Measurements from ENCODE around the gene FABP3.

GRCh38 chr1:31374511-31375196 is 1.8 kb upstream of the FABP3 start:
- TF ChIP-seq CTCF (IDR thresholded peaks at IDR 0.05; ENCODE audit: poor library complexity, severe bottlenecking) = no peak
- TF ChIP-seq MXI1 (conservative IDR thresholded peaks at IDR 0.05; ENCODE audit: poor library complexity, severe bottlenecking) = no peak
- no peak for TF ChIP-seq RAD21 (conservative IDR thresholded peaks at IDR 0.05)
- TF ChIP-seq EP300 (conservative IDR thresholded peaks at IDR 0.05; ENCODE audit: poor library complexity, severe bottlenecking) = no peak
- TF ChIP-seq SMC3 (conservative IDR thresholded peaks at IDR 0.05; ENCODE audit: poor library complexity) = no peak
- TF ChIP-seq TAF1 (IDR thresholded peaks at IDR 0.05; ENCODE audit: low read depth) = no peak
- TF ChIP-seq EZH2 (IDR thresholded peaks at IDR 0.05; ENCODE audit: borderline replicate concordance, insufficient read depth, low read length, poor library complexity, severe bottlenecking) = no peak
- TF ChIP-seq REST (IDR thresholded peaks at IDR 0.05; ENCODE audit: borderline replicate concordance) = no peak
